IPS DF 4.7 (cell line): ENCODE results near the gene MPZL2.
"Not testable (repeated sequence)": the region's sequence is repeated elsewhere in the genome, so short reads cannot be mapped to it uniquely, and the experiment has no call there.

Source experiments
- DNase-seq: peaks from one replicate; pipeline ENCODE4 v3.0.0-alpha.2; 2013; ENCODE audit warnings: low spot score; ENCODE audit errors: extremely low read depth

MPZL2 gene

GRCh38 chr11:118263695-118264568, at the start of gene MPZL2:
TSS of gene MPZL2 (minus strand) at chr11:118264297. CDS start at chr11:118264153, 144 bp downstream.
- no peak for DNase-seq

GRCh38 chr11:118313242-118313641, 49.1 kb upstream of the MPZL2 start:
- no peak for DNase-seq

- DNase-seq = no peak
Measured at GRCh38 chr11:118312328-118312727, 48.2 kb upstream of the MPZL2 start.

GRCh38 chr11:118311518-118311917, 47.4 kb upstream of the MPZL2 start:
- no peak for DNase-seq

GRCh38 chr11:118310781-118311485, 46.8 kb upstream of the MPZL2 start:
- DNase-seq = no peak

- DNase-seq = no peak
Measured at GRCh38 chr11:118310271-118310670, 46.2 kb upstream of the MPZL2 start.

- DNase-seq = not testable (repeated sequence)
Measured at GRCh38 chr11:118308995-118309528, 45.0 kb upstream of the MPZL2 start.

GRCh38 chr11:118306556-118306955, 42.5 kb upstream of the MPZL2 start:
- DNase-seq = no peak

- no peak for DNase-seq
Measured at GRCh38 chr11:118305726-118306125, 41.6 kb upstream of the MPZL2 start.

- no peak for DNase-seq
Measured at GRCh38 chr11:118304568-118305248, 40.6 kb upstream of the MPZL2 start, which contains the start of gene CD3E. TSS of gene CD3E (plus strand) at chr11:118304730. CDS start at chr11:118304953, 223 bp downstream.

GRCh38 chr11:118304227-118304567, 40.1 kb upstream of the MPZL2 start:
- no peak for DNase-seq

GRCh38 chr11:118301600-118302195, 37.6 kb upstream of the MPZL2 start:
- no peak for DNase-seq

GRCh38 chr11:118295815-118296454, 31.8 kb upstream of the MPZL2 start:
- no peak for DNase-seq

- no peak for DNase-seq
Measured at GRCh38 chr11:118295199-118295598, 31.1 kb upstream of the MPZL2 start.

- DNase-seq = no peak
Measured at GRCh38 chr11:118294053-118294452, 30.0 kb upstream of the MPZL2 start.

- no peak for DNase-seq
Measured at GRCh38 chr11:118291477-118292135, 27.5 kb upstream of the MPZL2 start.

GRCh38 chr11:118290923-118291322, 26.8 kb upstream of the MPZL2 start:
- no peak for DNase-seq

GRCh38 chr11:118289401-118289800, 25.3 kb upstream of the MPZL2 start:
- DNase-seq = no peak

- no peak for DNase-seq
Measured at GRCh38 chr11:118287006-118287405, 22.9 kb upstream of the MPZL2 start.

GRCh38 chr11:118286545-118286944, 22.4 kb upstream of the MPZL2 start:
- no peak for DNase-seq
